Right renal pelvis (tissue), 4 donors: ENCODE data around the gene SQSTM1. TPM values are rescaled to one million over a fixed set of nuclear protein-coding genes. Genes with fewer than 3 reads are reported as not detected.

Experiments
- DNase-seq, 4 donors: peaks; one replicate each; pipeline ENCODE4 v3.0.0-alpha.2; 2013; ENCODE audit warnings: low read depth in 4 of 4, low spot score in 3 of 4, missing footprints in 1 of 4
- polyA plus RNA-seq, 4 donors: library from polyadenylated mRNA; unstranded; fragments of 120-200 nt; gene quantifications; one replicate each; pipeline ENCODE4 v1.2.1, GENCODE V29; 2013; ENCODE audit not compliant: insufficient read length in 4 of 4

The SQSTM1 gene
- polyA plus RNA-seq, 4 donors, result 97.8 to 133 (median 102) TPM

GRCh38 chr5:179794171-179794570, 26.5 kb upstream of the SQSTM1 start:
- no peak for DNase-seq

DNA sequence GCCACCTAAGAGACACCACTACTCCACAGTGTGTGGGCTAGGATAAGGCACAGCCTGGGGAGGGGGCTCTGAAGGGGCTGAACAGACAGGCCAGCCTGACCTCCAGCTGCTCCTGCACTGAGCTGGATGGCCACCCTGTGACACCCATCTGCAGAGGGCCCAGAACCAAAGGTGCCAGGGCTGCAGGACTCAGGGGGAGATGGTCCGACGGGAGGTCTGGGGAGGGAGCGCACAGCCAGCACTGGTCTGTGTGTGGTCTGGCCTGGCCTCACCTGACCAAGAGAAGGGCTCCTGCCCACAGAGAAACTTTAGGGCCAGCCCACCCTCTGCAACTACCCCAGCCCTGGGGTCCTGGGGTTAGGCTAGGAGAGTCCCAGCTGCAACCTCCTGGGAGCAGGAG, 26.1 kb upstream of the SQSTM1 start:
- no peak for DNase-seq

DNA sequence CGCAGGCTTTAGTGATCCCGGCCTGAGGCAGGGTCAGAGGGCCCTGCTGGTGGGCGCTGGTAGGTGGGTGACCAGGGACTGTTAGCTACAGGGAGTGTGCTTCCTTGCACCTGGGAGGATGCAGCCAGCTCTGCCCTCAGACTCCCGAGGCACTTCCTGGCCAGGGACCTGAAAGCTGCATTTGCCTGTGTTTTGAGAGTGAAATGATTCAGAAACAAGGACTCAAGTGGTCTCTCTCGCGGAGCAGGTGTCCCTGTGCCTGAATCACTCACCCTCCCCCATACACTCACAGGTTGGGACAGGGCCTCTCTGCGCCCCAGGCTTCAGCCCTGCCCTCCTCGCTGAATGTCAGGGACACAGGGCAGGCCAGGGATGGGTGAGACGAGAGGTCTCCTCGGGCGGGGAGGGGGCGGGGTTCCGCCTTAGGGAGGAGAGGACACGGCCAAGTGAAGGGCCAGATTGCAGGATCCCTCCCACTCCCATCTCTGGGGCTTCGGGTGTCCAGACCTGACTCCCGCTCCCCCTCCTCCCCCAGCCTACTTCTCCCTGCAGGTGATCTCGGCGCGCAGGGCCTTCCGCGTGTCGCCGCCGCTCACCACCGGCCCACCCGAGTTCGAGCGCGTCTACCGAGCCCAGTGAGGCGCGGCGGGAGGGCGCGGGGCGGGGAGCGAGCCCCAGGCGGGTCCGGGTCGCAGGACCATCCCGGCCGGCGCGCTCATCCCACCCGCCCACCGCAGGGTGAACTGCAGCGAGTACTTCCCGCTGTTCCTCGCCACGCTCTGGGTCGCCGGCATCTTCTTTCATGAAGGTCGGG, 25.4 kb upstream of the SQSTM1 start:
- no peak for DNase-seq

DNA sequence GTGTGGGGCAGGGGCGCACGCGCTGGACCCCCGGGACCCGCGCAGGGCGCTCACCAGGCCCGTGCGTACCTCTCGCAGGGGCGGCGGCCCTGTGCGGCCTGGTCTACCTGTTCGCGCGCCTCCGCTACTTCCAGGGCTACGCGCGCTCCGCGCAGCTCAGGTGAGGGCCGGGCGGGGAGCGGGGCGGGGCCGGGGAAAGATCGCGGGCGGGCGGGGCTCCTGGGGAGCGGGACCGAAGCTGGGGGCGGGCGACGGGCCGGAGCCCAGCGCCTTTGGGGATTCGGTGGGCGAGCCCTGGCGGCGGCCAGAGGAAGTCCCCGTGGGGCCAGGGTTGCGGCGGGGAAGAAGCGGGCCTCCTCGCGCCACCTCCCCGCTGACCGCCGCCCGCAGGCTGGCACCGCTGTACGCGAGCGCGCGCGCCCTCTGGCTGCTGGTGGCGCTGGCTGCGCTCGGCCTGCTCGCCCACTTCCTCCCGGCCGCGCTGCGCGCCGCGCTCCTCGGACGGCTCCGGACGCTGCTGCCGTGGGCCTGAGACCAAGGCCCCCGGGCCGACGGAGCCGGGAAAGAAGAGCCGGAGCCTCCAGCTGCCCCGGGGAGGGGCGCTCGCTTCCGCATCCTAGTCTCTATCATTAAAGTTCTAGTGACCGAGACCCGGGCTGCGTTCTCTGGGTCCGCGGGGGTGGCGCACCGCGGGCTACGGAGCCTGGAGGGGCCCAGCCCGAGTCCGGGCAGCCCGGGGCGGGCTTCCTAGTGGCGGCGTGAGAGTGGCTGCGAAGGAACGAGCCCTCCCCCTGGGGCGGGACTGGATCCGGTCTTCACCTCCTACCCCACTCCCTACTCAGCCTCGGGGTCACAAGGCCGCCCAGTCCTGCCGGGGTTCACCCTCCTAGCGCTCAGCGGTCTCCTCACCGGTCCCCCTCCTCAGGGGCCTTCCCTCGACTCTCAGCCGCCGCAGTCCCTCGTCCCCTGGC, 24.6 kb upstream of the SQSTM1 start:
- DNase-seq, result peak in 1 of 4 donors; percentile 65

DNA sequence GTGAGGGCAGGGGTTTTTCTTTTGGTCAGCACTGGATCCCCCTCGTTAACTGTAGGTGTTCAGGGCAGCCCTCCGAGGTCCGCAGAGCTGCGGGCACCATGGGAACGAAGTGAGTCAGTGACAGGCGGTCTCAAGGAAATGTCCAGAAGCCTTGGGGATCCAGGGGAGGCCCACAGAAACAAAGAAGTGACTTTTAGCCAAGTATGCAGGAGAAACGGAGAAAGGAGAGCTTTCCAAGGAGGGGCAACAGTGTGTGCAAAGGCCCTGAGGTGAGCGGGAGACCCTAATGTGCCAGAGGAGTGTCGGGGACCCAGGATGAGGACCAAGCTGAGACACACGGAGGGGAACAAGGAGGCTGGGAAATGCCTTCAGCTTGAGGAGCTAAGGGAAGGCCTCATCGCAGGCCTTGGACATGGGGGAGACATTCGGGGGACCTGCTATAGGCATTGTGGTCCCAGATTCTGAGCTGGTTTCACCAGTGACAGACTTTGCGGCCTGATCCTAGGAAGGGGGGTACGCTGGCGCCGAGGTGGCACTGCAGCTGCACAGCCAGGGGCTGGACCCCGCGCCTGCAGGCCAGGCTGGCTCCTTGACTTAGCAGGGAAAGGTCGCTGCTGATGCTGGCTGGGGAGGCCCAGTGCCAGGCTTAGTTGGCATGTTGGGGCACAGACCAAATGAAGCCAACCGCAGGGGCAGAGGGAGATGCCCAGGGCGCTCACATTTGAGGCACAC, 23.7 kb upstream of the SQSTM1 start:
- no peak for DNase-seq

- no peak for DNase-seq
Observed at GRCh38 chr5:179797741-179798140, 23.0 kb upstream of the SQSTM1 start.

DNA sequence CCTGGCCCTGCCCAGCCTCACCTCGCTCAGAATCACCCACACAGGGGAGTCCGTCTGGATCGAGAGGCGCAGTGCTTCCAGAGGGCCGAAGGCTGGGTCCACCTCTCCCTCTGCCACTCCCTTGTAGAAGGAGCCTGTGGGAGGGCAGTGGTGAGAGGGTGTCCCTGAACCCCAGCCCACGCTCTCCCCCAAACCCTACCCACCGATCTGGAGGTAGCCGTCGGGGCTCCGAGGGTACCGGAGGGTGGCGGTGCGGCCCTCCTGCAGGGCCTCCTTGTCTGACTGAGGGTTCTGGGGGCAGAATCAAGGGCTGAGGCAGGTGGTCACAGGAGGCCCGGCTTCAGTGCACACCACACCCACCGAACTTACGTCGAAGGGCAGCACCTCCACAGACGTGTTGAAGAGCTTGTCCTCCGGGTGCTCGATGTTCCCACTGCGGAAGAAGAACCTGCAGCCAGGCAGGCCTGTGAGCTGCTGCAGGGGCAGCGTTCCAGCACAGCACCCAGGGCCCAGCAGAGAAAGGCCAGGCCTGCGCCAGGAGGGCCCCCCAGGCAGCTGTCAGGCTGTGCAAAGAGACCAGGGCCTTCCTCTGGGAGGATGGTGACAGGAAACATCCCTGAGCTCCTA, 22.4 kb upstream of the SQSTM1 start:
- no peak for DNase-seq

- DNase-seq, result no peak
Observed at GRCh38 chr5:179798771-179799643, 21.7 kb upstream of the SQSTM1 start.

DNA sequence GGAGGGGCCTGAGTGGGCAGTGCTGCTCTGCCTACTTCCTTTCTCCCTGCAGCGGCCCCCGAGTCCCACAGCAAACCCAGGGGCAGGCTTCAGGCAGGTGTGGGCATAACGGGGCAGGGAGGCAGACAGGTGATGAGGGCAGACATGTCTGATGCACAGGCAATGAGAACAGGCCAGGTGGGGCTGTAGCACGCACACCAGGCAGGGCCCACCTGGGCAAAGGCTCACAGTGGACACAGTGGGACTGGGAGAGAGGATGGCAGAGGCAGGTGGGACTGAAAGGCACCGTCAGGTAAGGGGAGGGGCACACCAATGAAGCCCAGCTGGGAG, 21.1 kb upstream of the SQSTM1 start:
- DNase-seq, result no peak

- DNase-seq, result no peak
Observed at GRCh38 chr5:179800071-179800695, 20.5 kb upstream of the SQSTM1 start.

- DNase-seq, result no peak
Observed at GRCh38 chr5:179800696-179801201, 20.0 kb upstream of the SQSTM1 start.

DNA sequence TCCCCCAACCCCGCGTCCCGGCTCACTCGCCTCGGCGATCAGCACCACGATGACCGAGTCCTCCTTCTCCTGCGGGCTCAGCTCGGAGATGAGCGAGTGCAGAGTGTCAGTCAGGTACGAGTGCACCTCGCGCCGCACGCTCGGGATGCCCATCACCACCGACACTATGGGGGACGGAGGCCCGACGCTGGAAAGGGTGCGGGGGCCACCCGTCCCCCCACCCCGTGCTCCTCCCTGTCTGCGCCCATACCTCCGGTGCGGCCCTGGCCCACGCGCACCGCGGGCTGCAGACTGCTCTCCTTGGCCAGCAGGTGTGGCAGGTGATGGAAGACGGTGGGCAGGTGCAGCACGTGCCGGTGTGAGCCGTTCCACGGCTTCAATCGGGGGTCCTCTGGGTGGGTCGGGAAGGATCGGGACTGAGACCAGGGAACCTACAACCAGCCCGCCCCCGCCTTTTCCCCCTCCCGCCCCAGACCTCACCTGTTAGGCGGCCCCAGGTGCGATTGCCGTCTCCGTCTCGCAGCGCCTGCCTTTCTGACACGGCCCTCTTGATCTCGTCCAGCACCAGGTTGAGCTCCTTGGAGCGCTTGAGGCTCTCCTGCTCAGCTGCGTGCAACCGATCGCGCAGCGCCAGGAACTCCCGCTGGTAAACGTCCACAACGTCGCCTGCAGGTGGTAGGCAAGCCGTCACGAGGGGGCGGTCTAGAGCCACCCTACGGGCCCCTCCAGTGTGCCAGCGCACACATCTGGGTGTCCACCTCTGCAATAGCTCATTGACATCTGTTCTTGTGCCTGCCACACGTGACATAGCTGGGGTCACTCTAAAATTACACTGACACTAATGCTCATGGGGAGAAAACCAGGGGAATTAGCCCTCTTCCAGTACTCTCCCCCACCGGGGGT, 19.1 kb upstream of the SQSTM1 start:
- no peak for DNase-seq

GRCh38 chr5:179802207-179802883, 18.4 kb upstream of the SQSTM1 start:
- DNase-seq, result no peak

- DNase-seq, result no peak
Observed at GRCh38 chr5:179802950-179803562, 17.6 kb upstream of the SQSTM1 start.

DNA sequence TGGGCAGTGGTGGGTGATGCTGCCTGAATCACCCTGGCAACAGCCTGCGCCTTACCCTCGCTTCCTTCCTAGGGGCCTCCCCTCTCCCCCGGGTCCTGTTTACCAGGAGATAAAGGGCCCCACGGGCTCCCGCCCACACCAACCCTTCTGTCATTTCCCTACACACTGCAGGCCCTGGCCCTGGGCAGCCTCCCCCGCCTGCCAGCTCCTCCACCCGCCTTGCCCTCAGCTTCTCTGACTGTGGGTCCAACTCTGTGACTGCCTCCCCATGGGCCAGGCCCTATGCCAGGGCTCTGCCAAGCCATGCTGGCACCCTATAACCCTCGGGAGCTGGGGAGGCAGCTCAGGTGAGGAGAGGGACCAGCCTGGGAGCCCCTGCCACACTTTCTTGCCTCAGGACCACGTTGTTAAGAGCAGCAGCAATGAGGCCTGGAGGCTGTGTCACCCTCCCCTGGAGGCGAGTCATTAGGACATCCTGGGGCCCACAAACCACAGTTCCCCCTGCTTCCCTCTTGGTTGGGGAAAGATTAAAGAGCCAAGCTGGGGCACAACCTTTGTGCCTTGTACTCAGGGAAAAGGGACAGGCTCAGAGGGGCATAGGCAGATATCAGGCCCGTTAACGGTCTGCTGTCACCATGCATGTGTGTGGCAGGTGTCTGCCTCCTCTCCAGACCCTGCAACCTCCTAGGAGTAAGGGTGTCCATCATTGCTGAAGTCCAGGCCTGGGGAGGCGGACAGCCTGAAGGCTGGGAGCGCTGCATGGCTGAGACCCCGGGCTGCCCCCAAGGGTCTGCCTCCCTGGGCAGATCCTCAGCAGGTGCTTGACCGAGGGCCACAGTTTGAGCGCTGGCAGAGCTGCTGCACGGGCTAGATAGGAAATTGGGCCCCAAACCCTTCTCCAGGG, 16.8 kb upstream of the SQSTM1 start:
- no peak for DNase-seq

- no peak for DNase-seq
Observed at GRCh38 chr5:179804555-179804947, 16.2 kb upstream of the SQSTM1 start.
